ENCODE results near the gene SFT2D3. TPM values are rescaled to one million over a fixed set of nuclear protein-coding genes. Genes with fewer than 3 reads are reported as not detected.

SFT2D3 gene
- total RNA-seq, 2 donors from 2014 or later = 8.5 to 9.0 TPM

- DNase-seq (no peak), ATAC-seq (no peak)
- intact Hi-C loops (cut with DNase I, micrococcal nuclease) = no loop called here
Measured at GRCh38 chr2:127678991-127679390, 22.3 kb upstream of the SFT2D3 start.

- intact Hi-C loops (cut with DNase I, micrococcal nuclease) = no loop called here
- ATAC-seq (no peak), DNase-seq (no peak)
Measured at GRCh38 chr2:127679680-127680361, 21.5 kb upstream of the SFT2D3 start.

- DNase-seq (no peak), ATAC-seq (no peak)
- intact Hi-C loops (cut with DNase I, micrococcal nuclease) = no loop called here
Measured at GRCh38 chr2:127680706-127681287, 20.5 kb upstream of the SFT2D3 start.

- intact Hi-C loops (cut with DNase I, micrococcal nuclease) = no loop called here
- peak; percentile 16 for ATAC-seq
- DNase-seq = no peak
Measured at GRCh38 chr2:127681288-127681804, 20.0 kb upstream of the SFT2D3 start.

GRCh38 chr2:127681976-127682857, 19.1 kb upstream of the SFT2D3 start:
- intact Hi-C loops (cut with DNase I, micrococcal nuclease) = no loop called here
- ATAC-seq (no peak), DNase-seq (no peak)

GRCh38 chr2:127683056-127683455, 18.2 kb upstream of the SFT2D3 start:
- DNase-seq (no peak), ATAC-seq (no peak)
- intact Hi-C loops (cut with DNase I, micrococcal nuclease) = no loop called here

GRCh38 chr2:127683757-127684156, 17.5 kb upstream of the SFT2D3 start:
- ATAC-seq (no peak), DNase-seq (no peak)
- intact Hi-C loops (cut with DNase I, micrococcal nuclease) = no loop called here

GRCh38 chr2:127685410-127686080, 15.8 kb upstream of the SFT2D3 start:
- DNase-seq = no peak
- ATAC-seq = no peak
- intact Hi-C loops (cut with DNase I, micrococcal nuclease) = no loop called here

GRCh38 chr2:127688405-127688804, 12.9 kb upstream of the SFT2D3 start:
- DNase-seq (no peak), ATAC-seq (no peak)
- intact Hi-C loops (cut with DNase I, micrococcal nuclease) = no loop called here

GRCh38 chr2:127690696-127691095, 10.6 kb upstream of the SFT2D3 start:
- DNase-seq = no peak
- no peak for ATAC-seq
- intact Hi-C loops (cut with DNase I, micrococcal nuclease) = no loop called here

- ATAC-seq = no peak
- DNase-seq = no peak
- intact Hi-C loops (cut with DNase I, micrococcal nuclease) = no loop called here
Measured at GRCh38 chr2:127694986-127695385, 6.3 kb upstream of the SFT2D3 start.

- ATAC-seq (peak; percentile 73), DNase-seq (peak; percentile 70 to 84)
- intact Hi-C loops (cut with DNase I, micrococcal nuclease) = no loop called here
Measured at GRCh38 chr2:127695491-127696472, 5.5 kb upstream of the SFT2D3 start.

GRCh38 chr2:127697482-127698180, 3.7 kb upstream of the SFT2D3 start:
- ATAC-seq = no peak
- intact Hi-C loops (cut with DNase I, micrococcal nuclease) = no loop called here

GRCh38 chr2:127698553-127699355, 2.5 kb upstream of the SFT2D3 start:
- no peak for DNase-seq
- intact Hi-C loops (cut with DNase I, micrococcal nuclease) = no loop called here
- no peak for ATAC-seq

More at GRCh38 chr2:127697482-127698180, 3.7 kb upstream of the SFT2D3 start:
- DNase-seq = no peak

- DNase-seq = peak; percentile 88 to 94
- peak; percentile 69 for ATAC-seq
- intact Hi-C loops (cut with DNase I, micrococcal nuclease) = no loop called here
Measured at GRCh38 chr2:127700527-127701192, 637 bp upstream of the SFT2D3 start.

Measured in left colon (tissue), 2 donors.